GM19397 (cell line): ENCODE data around the gene DCAF6.

Experiments
- ATAC-seq: cut with Tn5 transposase; IDR thresholded peaks from one replicate; pipeline ENCODE4 v1.9.1; 2021; ENCODE audit warnings: mild to moderate bottlenecking, moderate library complexity; ENCODE audit not compliant: unreplicated experiment

Gene DCAF6

GRCh38 chr1:168099337-168099801 lies 162.9 kb downstream of the DCAF6 start:
- ATAC-seq = no peak

GRCh38 chr1:168100315-168101002 lies 164.0 kb downstream of the DCAF6 start:
- ATAC-seq = no peak

GRCh38 chr1:168101336-168101735 lies 164.9 kb downstream of the DCAF6 start:
- no peak for ATAC-seq

- no peak for ATAC-seq
Measured at GRCh38 chr1:168102487-168102886, 166.0 kb downstream of the DCAF6 start.

- ATAC-seq = no peak
Measured at GRCh38 chr1:168104535-168104934, 168.1 kb downstream of the DCAF6 start.

GRCh38 chr1:168105846-168106245 lies 169.4 kb downstream of the DCAF6 start:
- no peak for ATAC-seq

- no peak for ATAC-seq
Measured at GRCh38 chr1:168106274-168106673, 169.8 kb downstream of the DCAF6 start.

- no peak for ATAC-seq
Measured at GRCh38 chr1:168110896-168111545, 174.5 kb downstream of the DCAF6 start.

GRCh38 chr1:168112673-168113305 lies 176.3 kb downstream of the DCAF6 start:
- ATAC-seq = no peak

- ATAC-seq = no peak
Measured at GRCh38 chr1:168114845-168115244, 178.4 kb downstream of the DCAF6 start.

GRCh38 chr1:168116327-168116799 lies 179.9 kb downstream of the DCAF6 start:
- ATAC-seq = no peak

GRCh38 chr1:168119750-168120149 lies 183.3 kb downstream of the DCAF6 start:
- ATAC-seq = no peak

- no peak for ATAC-seq
Measured at GRCh38 chr1:168121401-168122011, 185.0 kb downstream of the DCAF6 start.

GRCh38 chr1:168125051-168125450 lies 188.6 kb downstream of the DCAF6 start:
- no peak for ATAC-seq
